Measurements from ENCODE around the gene COL27A1.
"Not testable (repeated sequence)": the region's sequence is repeated elsewhere in the genome, so short reads cannot be mapped to it uniquely, and the experiment has no call there.

The COL27A1 gene

GRCh38 chr9:114324492-114324891, 169.2 kb downstream of the COL27A1 start:
- H3K4me3 ChIP-seq (replicated peaks; ENCODE audit: low read depth, low read length): no peak overlapping the region
- no peak for TF ChIP-seq CTCF (IDR thresholded peaks at IDR 0.05; ENCODE audit: low read length, missing control alignments)
- no peak for DNase-seq (ENCODE audit: low read depth)

GRCh38 chr9:114324965-114325364, 169.6 kb downstream of the COL27A1 start:
- H3K4me3 ChIP-seq (replicated peaks; ENCODE audit: low read depth, low read length); DNase-seq (ENCODE audit: low read depth): not testable (repeated sequence)

- not testable (repeated sequence) for H3K4me3 ChIP-seq (replicated peaks; ENCODE audit: low read depth, low read length); DNase-seq (ENCODE audit: low read depth)
Measured at GRCh38 chr9:114325684-114326254, 170.4 kb downstream of the COL27A1 start.

GRCh38 chr9:114327749-114328148, 172.4 kb downstream of the COL27A1 start:
- DNase-seq (ENCODE audit: low read depth): no peak
- no peak overlapping the region for H3K4me3 ChIP-seq (replicated peaks; ENCODE audit: low read depth, low read length)
- TF ChIP-seq CTCF (IDR thresholded peaks at IDR 0.05; ENCODE audit: low read length, missing control alignments): no peak

- DNase-seq (ENCODE audit: low read depth); H3K4me3 ChIP-seq (replicated peaks; ENCODE audit: low read depth, low read length): not testable (repeated sequence)
Measured at GRCh38 chr9:114328357-114328820, 173.1 kb downstream of the COL27A1 start.

GRCh38 chr9:114328937-114329624, 173.7 kb downstream of the COL27A1 start:
- not testable (repeated sequence) for H3K4me3 ChIP-seq (replicated peaks; ENCODE audit: low read depth, low read length); DNase-seq (ENCODE audit: low read depth)

GRCh38 chr9:114329625-114330022, 174.3 kb downstream of the COL27A1 start, which contains the start of gene ORM2:
Gene ORM2, plus strand, starts transcription at chr9:114329869. Its CDS starts 36 bp downstream, at chr9:114329905.
- not testable (repeated sequence) for H3K4me3 ChIP-seq (replicated peaks; ENCODE audit: low read depth, low read length); DNase-seq (ENCODE audit: low read depth)

GRCh38 chr9:114330636-114331035, 175.3 kb downstream of the COL27A1 start:
- TF ChIP-seq CTCF (IDR thresholded peaks at IDR 0.05; ENCODE audit: low read length, missing control alignments): no peak
- DNase-seq (ENCODE audit: low read depth): no peak

GRCh38 chr9:114331229-114332195, 176.2 kb downstream of the COL27A1 start:
- DNase-seq (ENCODE audit: low read depth); H3K4me3 ChIP-seq (replicated peaks; ENCODE audit: low read depth, low read length): not testable (repeated sequence)

More at GRCh38 chr9:114330636-114331035, 175.3 kb downstream of the COL27A1 start:
- H3K4me3 ChIP-seq (replicated peaks; ENCODE audit: low read depth, low read length): no peak overlapping the region

- H3K4me3 ChIP-seq (replicated peaks; ENCODE audit: low read depth, low read length); DNase-seq (ENCODE audit: low read depth): not testable (repeated sequence)
Measured at GRCh38 chr9:114332474-114333040, 177.2 kb downstream of the COL27A1 start.

GRCh38 chr9:114333718-114334117, 178.4 kb downstream of the COL27A1 start:
- not testable (repeated sequence) for DNase-seq (ENCODE audit: low read depth); H3K4me3 ChIP-seq (replicated peaks; ENCODE audit: low read depth, low read length)
